HG03378 (cell line): ENCODE results near the gene DMD.
A peak's percentile ranks its signal among the peaks of the same experiment; 100 is the strongest.

Experiments used
- ATAC-seq: cut with Tn5 transposase; IDR thresholded peaks from one replicate; pipeline ENCODE4 v1.9.1; 2021; ENCODE audit warnings: mild to moderate bottlenecking, moderate library complexity; ENCODE audit not compliant: unreplicated experiment

DMD gene

GRCh38 chrX:31093639-31093975 lies 2117.7 kb downstream of the DMD start:
- peak; percentile 21 for ATAC-seq

- peak; percentile 71 for ATAC-seq
Measured at GRCh38 chrX:31092970-31093638, 2118.2 kb downstream of the DMD start.

- peak; percentile 1 for ATAC-seq
Measured at GRCh38 chrX:31092476-31092875, 2118.9 kb downstream of the DMD start.

GRCh38 chrX:31091819-31092218 lies 2119.5 kb downstream of the DMD start:
- ATAC-seq, result no peak

- no peak for ATAC-seq
Measured at GRCh38 chrX:31074522-31074921, 2136.8 kb downstream of the DMD start.

GRCh38 chrX:31071725-31072124 lies 2139.6 kb downstream of the DMD start, which contains the start of gene FTHL17:
FTHL17 (minus strand) TSS chrX:31072041; CDS start chrX:31071953, 88 bp downstream.
- ATAC-seq, result no peak

GRCh38 chrX:31071262-31071661 lies 2140.1 kb downstream of the DMD start:
- no peak for ATAC-seq

- peak; percentile 80 for ATAC-seq
Measured at GRCh38 chrX:31070057-31070468, 2141.3 kb downstream of the DMD start.
